HCT116 (cell line): ENCODE results near the gene ARL14.

Source experiments
- POLR2A ChIP-seq: IDR thresholded peaks from 2 replicates; pipeline ENCODE4 v1.7.0; 2011; ENCODE audit warnings: borderline replicate concordance; ENCODE audit not compliant: insufficient read depth, insufficient read length; ENCODE audit errors: extremely low read depth
- POLR2AphosphoS5 ChIP-seq: IDR thresholded peaks from 2 replicates; pipeline ENCODE4 v1.6.1; 2011; ENCODE audit warnings: mild to moderate bottlenecking, low read depth, low read length, moderate library complexity
- RAD21 ChIP-seq: IDR thresholded peaks from 2 replicates; pipeline ENCODE4 v1.6.1; 2012; ENCODE audit warnings: low read depth, mild to moderate bottlenecking
- YY1 ChIP-seq: IDR thresholded peaks from 2 replicates; pipeline ENCODE4 v1.6.1; 2011; ENCODE audit warnings: low read length, low read depth, moderate library complexity, mild to moderate bottlenecking; ENCODE audit not compliant: insufficient replicate concordance; ENCODE audit errors: extremely low read depth
- ZFX ChIP-seq: fragments of 450-650 bp; IDR thresholded peaks from 2 replicates; pipeline ENCODE4 v1.6.1; 2017
- TF ChIP-seq, protein P1 (sequence below), 3 experiments: fragments of 200-600 bp in 1 of 3; sonication (generic) in 1 of 3; IDR thresholded peaks in 2 of 3; conservative IDR thresholded peaks in 1 of 3; 2 replicates each; pipeline ENCODE4 v1.5.1; 2012 to 2017; ENCODE audit warnings: low read depth in 2 of 3, low read length in 2 of 3, antibody characterized with exemption in 1 of 3, borderline replicate concordance in 1 of 3, control low read depth in 1 of 3, mild to moderate bottlenecking in 1 of 3, mixed read lengths in 1 of 3, mixed run types in 1 of 3, moderate library complexity in 1 of 3; ENCODE audit not compliant: insufficient read depth in 1 of 3
- TF ChIP-seq, protein P2 (sequence below): IDR thresholded peaks from 2 replicates; pipeline ENCODE4 v1.6.1; 2012

DNA sequence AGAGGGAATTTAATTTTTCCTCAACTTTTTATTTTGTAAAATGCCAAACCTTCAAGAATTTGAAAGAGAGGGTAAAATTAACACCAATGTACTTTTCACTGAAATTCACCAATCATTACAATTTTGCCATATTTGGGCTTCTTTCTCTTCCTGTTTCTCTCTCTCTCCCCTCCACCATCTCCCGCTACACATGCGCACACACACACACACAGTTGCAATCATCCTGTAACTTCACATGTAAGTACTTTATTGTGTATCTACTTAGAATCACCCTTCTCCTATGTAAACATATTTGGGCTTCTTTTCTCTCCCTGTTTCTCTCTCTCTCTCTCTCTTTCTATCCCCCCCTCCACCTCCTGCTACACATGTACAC lies 7.4 kb downstream of the ARL14 start:
- TF ChIP-seq POLR2A (no peak), ZFX (no peak), YY1 (no peak), POLR2AphosphoS5 (no peak), RAD21 (no peak)
- TF ChIP-seq, protein P1, sequence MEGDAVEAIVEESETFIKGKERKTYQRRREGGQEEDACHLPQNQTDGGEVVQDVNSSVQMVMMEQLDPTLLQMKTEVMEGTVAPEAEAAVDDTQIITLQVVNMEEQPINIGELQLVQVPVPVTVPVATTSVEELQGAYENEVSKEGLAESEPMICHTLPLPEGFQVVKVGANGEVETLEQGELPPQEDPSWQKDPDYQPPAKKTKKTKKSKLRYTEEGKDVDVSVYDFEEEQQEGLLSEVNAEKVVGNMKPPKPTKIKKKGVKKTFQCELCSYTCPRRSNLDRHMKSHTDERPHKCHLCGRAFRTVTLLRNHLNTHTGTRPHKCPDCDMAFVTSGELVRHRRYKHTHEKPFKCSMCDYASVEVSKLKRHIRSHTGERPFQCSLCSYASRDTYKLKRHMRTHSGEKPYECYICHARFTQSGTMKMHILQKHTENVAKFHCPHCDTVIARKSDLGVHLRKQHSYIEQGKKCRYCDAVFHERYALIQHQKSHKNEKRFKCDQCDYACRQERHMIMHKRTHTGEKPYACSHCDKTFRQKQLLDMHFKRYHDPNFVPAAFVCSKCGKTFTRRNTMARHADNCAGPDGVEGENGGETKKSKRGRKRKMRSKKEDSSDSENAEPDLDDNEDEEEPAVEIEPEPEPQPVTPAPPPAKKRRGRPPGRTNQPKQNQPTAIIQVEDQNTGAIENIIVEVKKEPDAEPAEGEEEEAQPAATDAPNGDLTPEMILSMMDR (IDR thresholded peaks at IDR 0.05 in 2 of 3, conservative IDR thresholded peaks at IDR 0.05 in 1 of 3; ENCODE audit: borderline replicate concordance in 1 of 3, insufficient read depth in 1 of 3, low read depth in 2 of 3, low read length in 2 of 3) = no peak
- TF ChIP-seq, protein P2, sequence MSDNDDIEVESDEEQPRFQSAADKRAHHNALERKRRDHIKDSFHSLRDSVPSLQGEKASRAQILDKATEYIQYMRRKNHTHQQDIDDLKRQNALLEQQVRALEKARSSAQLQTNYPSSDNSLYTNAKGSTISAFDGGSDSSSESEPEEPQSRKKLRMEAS = no peak
